ENCODE data around the gene ALLC.

Gene ALLC

DNA sequence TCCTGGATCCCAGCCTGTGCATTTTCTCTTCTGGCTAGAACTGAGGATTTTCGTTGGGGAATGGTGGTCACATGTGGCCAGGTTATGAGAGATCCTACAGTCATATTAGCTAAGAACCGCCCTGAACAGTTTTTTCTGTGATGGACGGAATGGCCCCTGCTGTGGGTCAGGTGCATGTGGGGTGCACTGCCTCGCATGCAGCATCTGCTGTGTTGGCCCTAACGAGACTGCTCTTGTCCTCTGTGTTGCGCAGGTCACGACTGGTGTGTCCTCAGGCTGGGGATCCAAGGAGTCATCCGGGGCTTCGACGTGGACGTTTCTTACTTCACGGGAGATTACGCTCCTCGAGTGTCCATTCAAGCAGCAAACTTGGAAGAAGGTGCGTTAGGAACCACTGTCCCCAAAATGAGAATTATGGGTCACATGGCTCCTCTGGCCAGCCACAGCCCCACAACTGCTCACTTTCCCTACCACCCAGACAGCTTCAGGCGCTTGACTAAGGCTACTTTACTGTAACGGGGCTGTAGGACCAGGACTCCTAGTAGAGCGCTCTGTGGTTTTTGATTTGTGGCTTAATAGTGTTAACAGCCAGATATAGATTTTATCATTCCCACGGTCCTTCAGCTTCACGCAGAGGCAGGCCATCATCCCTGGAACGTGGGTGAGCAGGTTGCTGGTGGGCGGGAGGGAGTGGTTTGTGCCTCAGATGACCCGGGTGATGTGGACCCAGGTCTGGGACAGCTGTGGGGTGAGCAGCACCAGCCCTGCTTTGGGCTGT is 21.8 kb downstream of the ALLC start:
- TF ChIP-seq REST (IDR thresholded peaks at IDR 0.05; ENCODE audit: insufficient read depth in 1 of 2, low read depth in 2 of 2, low read length in 2 of 2) (no peak), FOXP2 (optimal IDR thresholded peaks at IDR 0.05; ENCODE audit: borderline replicate concordance, extremely low read depth, extremely low read length, insufficient read depth) (no peak), SIN3A (IDR thresholded peaks at IDR 0.05; ENCODE audit: borderline replicate concordance, insufficient read depth, low read length) (no peak), POLR2AphosphoS5 (IDR thresholded peaks at IDR 0.05; ENCODE audit: low read depth, low read length) (no peak), TAF1 (IDR thresholded peaks at IDR 0.05; ENCODE audit: borderline replicate concordance, insufficient read depth, low read length) (no peak)

GRCh38 chr2:3680548-3681345 is 22.7 kb downstream of the ALLC start:
- no peak for TF ChIP-seq SIN3A (IDR thresholded peaks at IDR 0.05; ENCODE audit: borderline replicate concordance, insufficient read depth, low read length)
- TF ChIP-seq TAF1 (IDR thresholded peaks at IDR 0.05; ENCODE audit: borderline replicate concordance, insufficient read depth, low read length): no peak
- TF ChIP-seq REST (IDR thresholded peaks at IDR 0.05; ENCODE audit: insufficient read depth in 1 of 2, low read depth in 2 of 2, low read length in 2 of 2): no peak
- TF ChIP-seq POLR2AphosphoS5 (IDR thresholded peaks at IDR 0.05; ENCODE audit: low read depth, low read length): no peak
- no peak for TF ChIP-seq FOXP2 (optimal IDR thresholded peaks at IDR 0.05; ENCODE audit: borderline replicate concordance, extremely low read depth, extremely low read length, insufficient read depth)

DNA sequence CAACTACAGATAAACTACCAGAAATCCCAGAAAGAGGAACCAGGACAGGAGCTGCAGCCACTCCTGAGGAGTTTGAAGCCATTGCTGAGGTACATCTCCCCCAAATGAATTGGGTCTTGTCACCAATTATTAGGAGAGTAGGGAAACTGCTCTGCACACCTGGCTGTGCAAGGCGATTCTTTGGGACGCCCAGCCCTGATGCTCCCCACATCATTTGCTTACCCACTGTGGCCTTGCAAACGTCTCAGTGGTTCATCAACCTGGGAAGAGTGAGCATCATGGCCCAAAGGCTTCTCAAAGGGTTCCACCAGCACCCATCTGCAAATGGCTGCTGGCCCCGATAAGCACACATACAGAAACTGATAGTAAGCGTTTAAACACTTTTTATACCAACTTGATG is 23.6 kb downstream of the ALLC start:
- TF ChIP-seq POLR2AphosphoS5 (IDR thresholded peaks at IDR 0.05; ENCODE audit: low read depth, low read length) (no peak), TAF1 (IDR thresholded peaks at IDR 0.05; ENCODE audit: borderline replicate concordance, insufficient read depth, low read length) (no peak), FOXP2 (optimal IDR thresholded peaks at IDR 0.05; ENCODE audit: borderline replicate concordance, extremely low read depth, extremely low read length, insufficient read depth) (no peak), SIN3A (IDR thresholded peaks at IDR 0.05; ENCODE audit: borderline replicate concordance, insufficient read depth, low read length) (no peak), REST (IDR thresholded peaks at IDR 0.05; ENCODE audit: insufficient read depth in 1 of 2, low read depth in 2 of 2, low read length in 2 of 2) (no peak)

GRCh38 chr2:3682811-3683210 is 24.8 kb downstream of the ALLC start:
- TF ChIP-seq SIN3A (IDR thresholded peaks at IDR 0.05; ENCODE audit: borderline replicate concordance, insufficient read depth, low read length) (no peak), FOXP2 (optimal IDR thresholded peaks at IDR 0.05; ENCODE audit: borderline replicate concordance, extremely low read depth, extremely low read length, insufficient read depth) (no peak), TAF1 (IDR thresholded peaks at IDR 0.05; ENCODE audit: borderline replicate concordance, insufficient read depth, low read length) (no peak), REST (IDR thresholded peaks at IDR 0.05; ENCODE audit: insufficient read depth in 1 of 2, low read depth in 2 of 2, low read length in 2 of 2) (no peak), POLR2AphosphoS5 (IDR thresholded peaks at IDR 0.05; ENCODE audit: low read depth, low read length) (no peak)
